HG03159 (cell line): ENCODE measurements around the gene PTPRT.

Experiments used
- ATAC-seq: cut with Tn5 transposase; IDR thresholded peaks from one replicate; pipeline ENCODE4 v1.9.1; 2021; ENCODE audit warnings: mild to moderate bottlenecking, moderate library complexity; ENCODE audit not compliant: unreplicated experiment

The PTPRT gene

DNA sequence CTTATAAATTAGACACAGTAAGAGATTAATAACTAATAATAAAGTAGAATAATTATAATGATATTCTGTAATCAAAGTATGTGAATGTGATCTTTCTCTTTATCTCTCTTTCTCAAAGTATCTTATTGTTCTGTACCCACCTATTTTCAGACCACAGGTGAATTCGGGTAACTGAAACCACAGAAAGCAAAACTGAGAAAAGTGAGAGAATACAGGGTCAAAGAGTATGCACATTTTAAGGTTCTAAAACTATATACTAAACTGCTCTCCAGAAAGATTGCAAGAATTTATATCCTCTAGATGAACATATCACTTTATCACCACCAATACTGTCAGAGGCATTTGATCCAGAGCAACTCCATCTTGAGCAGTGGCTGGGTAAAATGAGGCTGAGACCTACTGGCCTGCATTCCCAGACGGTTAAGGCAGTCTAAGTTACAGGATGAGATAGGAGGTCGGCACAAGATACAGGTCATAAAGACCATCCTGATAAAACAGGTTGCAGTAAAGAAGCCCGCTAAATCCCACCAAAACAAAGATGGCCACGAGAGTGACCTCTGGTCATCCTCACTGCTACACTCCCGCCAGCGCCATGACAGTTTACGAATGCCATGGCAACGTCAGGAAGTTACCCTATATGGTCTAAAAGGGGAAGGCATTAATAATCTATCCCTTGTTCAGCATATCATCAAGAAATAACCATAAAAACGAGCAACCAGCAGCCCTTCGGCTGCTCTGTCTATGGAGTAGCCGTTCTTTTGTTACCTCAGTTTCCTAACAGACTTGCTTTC, 211.3 kb downstream of the PTPRT start:
- no peak for ATAC-seq

DNA sequence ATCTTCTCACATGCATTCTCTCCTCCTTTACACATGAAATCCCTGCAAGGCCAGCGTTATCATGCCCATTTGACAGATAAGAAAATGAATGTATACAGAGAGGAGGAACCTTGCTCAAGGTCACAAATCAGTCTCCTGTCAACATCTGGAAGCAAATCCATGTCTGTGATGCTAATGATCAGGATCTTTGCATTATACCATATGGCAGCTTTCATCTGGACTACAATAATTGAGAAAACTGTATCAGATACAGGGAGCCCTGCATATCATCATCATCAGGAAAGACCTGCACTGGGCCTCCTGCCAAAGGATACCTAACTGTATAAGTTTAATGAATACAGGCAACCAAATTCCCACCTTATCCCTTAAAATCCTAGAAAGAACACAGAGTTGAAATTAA, 213.7 kb downstream of the PTPRT start:
- no peak for ATAC-seq

DNA sequence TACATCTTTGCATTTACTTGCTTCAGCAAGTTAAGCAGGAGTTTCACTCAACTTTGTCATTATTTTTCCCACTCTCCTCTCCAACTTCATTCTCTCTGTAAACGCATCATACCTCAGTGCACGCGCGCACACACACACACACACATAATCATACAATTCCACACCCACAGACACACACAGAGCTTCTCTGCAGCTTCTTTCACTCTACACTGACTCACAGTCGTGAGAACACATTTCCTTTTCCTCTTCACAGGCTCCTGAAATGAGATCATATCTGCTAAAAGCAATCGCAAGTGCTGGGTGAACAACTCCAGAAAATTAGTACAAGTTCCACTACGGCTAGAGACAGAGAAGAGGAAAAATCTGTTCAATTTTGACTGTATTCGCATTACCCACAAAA, 215.4 kb downstream of the PTPRT start:
- no peak for ATAC-seq

DNA sequence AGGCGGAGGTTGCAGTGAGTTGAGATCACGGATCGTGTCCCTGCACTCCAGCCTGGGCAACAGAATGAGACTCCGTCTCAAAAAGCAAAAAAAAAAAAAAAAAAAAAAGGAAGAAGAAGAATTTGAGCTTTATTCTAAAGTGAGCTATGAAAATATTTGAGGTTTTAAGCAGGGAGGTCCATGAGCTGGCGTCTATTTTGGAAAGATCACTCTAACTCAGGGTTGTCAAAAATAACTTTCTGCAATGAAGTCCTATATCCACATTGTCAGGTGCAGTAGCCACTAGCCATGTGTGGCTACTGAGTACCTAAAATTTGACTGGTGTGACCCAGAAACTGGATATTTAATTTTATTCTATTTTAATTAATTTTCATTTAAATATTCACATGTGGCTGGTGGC, 217.1 kb downstream of the PTPRT start:
- no peak for ATAC-seq

DNA sequence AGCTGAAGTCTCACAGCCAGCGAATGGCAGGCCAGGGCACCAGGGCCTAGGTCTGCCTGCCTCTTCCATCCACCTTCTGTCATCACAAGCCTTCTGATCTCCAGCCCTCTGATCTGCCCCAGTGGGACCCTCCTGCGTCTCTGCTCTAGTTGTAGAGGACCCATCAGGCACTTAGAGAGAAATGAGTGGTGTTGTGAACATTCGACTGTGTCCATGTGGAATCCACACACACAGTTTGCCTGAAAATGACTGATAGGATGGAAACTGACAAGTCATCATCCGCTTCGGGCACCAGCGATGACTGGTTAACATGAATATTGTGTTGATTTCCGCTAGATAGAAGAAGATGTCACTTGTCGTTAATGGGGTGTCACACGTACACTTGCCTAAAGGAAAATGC, 221.0 kb downstream of the PTPRT start:
- no peak for ATAC-seq

DNA sequence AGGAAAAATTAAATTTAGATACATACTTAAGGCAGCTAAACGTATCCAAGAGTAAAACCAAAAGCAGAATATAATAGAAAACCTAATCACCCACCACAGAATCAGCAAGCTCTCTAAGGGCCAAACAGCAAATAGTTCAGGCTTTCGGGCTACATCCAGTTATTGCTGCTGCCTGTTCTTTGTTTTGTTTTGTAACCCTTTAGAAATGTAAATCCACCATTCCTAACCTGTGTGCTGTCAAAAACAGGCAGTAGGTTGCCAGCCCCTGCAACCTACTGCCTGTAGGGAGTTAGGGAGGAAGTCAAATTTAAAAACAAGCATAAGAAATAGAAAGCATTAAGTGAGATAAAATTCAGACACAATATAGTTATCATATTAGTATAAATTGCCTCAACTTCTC, 225.9 kb downstream of the PTPRT start:
- no peak for ATAC-seq

DNA sequence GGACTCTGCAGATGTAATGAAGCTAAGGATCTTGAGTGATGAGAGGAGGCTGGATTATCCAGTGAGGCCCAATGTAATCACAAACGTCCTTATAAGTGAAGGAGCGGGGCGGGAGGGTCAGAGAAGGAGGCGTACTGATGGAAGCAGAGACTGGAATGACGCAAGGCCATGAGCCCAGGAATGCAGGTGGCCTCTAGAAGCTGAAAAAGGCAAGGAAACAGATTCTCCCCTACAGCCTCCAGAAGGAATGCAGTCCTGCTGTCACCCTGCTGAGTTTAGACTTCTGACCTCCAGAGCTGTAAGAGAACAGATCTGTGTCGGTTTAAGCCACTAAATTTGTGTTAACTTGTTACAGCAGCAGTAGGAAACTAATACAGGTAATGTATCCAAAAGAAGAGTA, 227.9 kb downstream of the PTPRT start:
- no peak for ATAC-seq

DNA sequence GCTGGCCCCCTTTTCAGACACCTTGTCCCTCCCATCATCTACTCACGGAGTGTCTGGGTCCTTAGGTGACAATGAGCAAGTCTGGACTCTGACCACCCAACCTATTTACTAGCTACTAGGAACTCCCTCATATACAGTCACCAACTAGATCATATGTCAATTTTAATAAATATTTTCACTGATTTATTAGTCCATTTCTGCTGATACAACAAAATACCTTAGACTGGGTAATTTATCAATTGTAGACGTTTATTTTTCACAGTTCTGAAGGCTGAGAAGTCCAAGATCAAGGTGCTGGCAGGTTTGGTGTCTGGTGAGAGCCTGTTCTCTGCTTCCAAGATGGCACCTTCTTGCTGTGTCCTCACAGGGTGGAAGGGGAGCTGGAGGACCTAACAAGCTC, 229.7 kb downstream of the PTPRT start:
- ATAC-seq, result no peak

DNA sequence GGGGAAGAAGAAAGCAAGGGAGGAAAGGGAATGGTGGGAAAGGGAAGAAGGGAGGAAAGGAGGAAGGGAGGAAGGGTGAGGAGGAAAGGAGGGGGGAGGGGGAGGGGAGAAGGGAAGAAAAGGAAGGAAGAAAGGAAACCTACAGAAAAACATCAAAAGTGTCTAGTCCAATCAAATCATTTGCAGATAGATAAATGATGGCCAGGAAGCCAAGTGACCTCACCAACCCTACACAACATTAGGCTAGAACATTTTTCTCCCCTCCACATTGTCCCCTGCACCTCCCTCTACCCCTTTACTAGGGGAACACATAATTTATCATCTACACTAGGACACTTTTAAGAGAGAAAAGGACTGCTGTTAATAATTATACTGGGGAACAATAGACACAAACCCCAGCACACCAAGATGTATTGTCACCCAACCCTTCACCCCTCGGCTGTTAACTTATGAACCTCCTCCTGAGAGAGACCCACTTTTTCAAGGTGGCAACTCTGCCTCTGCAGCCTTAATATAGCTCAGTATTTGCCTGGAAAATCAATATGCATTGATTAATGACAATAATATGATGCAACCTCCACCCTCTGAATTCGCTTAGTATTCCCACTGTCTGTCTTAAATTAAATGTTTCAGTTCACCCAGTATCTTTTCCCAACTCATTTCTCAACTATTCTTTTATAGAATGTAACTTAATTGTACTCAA, 231.2 kb downstream of the PTPRT start:
- no peak for ATAC-seq

DNA sequence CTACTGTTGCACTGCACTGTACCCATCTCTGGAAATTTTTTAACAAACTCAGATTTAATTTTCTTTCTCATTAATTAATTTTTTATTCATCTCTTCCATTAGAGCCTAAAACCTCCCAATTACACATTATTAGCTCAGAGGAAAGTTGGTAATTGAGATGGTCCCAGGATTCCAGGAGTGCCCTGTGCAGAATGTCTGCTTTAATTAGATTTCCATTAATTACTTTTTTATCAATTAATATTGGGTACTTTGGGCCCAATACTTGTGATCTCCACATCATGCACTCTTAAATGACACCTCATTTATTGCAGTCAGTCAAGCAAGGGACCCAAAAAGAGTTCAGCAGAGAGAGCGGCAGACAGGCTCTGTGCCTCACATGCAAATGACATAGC, 232.0 kb downstream of the PTPRT start:
- no peak for ATAC-seq

DNA sequence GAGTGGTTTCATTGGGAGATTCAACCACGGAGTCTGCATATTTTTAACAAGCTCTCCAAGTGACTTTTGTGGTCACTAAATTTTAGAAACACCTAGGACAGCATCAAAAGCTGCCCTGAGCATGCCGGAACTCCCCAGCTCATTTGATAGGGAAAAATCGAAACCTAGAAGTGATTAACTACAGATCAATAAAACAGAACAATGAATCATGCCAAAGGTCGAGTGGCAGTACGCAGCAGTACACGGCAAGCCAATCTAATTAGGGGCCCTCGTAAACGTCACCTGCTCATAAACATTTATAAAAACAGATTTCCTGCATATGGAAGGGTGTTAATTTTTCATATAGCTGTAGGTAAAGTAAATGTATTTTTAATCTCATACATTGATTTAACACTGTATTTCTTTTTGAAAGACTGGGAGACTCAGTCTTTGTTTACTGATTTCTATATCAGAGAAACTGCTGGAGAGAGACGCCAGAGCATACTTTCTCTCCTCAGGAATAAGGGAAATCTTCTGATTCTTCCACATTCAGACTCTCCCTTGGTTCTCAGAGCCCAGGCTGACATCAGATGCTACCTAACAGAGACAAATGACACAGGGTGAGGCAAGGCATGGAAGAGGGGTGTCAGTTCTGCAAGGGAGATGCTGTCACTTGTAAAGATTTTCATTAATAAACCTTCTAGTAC, 232.5 kb downstream of the PTPRT start:
- ATAC-seq, result no peak

DNA sequence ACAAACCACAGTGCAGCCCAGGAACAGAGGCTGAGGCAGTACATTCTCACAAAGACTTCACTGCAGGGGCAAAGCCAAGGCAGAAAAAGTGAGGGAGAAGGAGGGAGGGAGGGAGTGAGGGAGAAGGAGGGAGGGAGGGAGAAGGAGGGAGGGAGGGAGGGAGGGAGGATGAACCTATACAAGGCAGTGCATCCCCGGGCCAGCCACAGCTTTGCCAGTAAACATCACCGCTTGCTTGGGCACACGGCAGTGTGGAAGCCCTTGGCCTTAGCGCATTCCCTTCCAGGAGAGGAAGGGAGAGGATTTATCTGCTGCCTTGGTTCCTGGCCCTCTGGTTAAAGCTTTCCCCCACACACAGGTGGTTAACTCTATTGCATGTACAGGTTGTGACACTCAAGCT, 234.0 kb downstream of the PTPRT start:
- no peak for ATAC-seq

DNA sequence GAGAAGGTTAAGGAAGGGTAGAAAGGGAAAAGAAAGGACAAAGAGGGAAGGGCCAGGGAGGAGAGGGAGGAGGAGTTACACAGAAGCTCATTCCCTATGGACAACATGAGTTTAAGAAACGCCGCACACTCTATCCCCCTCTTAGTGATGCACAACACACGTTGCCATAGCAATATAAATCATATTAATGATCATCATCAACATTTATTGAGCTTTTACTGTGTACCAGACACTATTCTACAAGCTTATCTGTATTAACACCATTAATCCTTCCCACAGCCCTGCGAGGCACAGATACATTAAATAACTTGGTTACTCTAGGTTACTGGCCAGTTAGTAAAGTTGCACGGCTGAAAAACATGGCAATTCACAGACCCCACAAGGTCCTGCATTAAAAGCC, 234.8 kb downstream of the PTPRT start:
- no peak for ATAC-seq

DNA sequence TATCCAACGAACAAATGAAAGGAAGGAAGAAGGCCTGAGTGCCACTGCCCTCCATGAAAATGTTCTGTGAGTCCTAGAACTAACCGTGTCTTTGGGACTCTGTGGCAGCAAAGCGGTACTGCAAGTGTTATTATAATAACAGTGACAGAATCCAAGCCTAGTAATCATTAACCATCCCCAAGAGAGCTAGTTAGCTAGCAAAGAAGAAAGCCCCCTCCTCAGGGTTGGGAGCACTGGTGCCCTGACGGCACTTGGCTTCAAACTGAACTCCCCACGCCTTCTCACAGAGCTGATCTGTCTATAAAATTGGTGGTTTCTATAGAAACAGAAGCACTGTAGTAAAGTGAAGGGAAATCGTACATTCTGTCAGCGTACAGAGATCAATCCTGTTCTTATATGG, 239.8 kb downstream of the PTPRT start:
- no peak for ATAC-seq

DNA sequence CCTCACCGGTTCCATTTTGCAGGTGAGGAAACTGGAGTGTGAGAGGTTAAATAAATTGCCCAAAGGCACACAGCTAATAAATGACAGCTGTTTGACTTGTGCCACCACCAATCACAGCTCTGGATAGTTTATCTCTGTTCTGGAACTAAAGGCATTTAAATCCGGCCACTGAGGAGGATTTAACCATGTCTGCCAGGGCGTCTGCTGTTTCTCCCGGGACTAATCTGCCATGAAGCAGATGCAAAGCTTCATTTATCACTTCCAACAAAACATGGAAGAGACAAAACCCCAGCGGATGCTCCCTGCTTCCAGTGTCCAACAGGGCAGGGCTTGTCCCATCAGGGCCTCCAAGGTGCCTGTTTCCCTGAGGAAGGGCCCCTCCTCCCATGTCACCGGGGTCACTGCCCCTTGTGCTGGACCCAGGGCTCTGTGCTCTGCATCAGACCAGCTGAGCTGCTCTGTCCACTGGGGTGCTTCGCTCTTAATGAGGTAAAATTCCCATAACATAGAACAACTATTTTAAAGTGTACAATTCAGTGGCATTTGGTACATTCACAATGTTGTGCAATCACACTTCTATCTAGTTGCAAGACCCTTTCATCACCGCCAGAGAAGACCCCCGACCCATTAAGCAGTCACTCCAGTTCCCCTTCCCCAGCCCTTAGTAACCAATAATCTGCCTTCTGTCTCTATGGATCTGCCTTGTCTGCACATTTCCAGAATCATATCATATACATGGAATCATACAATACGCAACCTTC, 244.3 kb downstream of the PTPRT start:
- ATAC-seq, result no peak

DNA sequence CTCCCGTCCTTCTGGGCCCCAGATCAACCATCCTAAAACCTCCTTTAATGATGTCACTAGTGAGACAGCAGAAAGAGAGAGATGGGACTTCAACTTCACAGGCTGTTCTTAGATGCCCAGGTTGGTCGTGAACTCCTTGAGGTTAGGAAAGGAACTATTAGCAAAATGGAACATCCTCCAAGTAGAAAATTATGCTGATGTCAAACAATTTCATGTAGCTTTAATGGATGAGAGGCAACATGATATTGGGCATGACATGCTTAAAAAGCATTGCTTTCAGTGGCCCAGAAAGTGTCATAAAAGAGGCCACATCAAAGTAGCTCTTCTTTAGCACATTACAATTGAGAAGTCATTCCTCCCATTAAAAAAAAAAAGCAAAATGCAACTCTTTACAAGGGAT, 248.1 kb downstream of the PTPRT start:
- no peak for ATAC-seq

DNA sequence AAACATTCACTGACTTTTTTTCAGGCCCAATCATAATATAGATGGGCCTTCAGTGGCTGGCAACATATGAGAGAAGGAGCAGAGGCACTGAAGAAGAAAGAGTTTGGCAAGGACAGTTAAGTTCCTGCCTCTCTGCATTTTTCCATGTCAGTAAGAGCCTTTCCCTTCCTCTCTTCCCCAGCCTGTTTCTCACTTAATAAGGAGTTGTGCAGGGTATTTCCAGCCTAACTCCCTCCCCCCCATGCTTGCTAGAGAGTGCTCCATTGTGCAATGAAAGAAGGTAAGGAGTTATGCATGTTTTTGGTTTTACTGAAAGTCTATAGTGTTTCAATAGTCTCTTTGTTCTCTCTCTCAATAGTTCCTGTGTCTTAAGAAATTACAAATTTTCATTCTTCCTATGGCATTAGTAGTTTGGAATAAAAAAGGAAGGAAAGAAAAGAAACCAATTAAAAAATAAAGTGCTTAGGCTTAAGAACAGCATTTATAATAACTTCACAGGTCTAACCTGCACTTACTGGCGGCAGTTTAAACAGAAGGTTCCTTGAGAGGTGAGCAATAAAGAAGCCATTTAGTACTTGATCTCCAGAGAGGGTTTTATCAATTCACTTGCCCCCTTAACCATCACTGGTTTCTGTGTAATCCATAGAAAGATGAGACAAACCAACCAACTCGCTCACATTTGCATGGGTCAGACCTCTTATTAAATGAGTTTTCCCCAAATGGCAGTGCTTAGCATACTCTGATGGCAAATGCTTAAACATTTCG, 251.1 kb downstream of the PTPRT start:
- no peak for ATAC-seq

DNA sequence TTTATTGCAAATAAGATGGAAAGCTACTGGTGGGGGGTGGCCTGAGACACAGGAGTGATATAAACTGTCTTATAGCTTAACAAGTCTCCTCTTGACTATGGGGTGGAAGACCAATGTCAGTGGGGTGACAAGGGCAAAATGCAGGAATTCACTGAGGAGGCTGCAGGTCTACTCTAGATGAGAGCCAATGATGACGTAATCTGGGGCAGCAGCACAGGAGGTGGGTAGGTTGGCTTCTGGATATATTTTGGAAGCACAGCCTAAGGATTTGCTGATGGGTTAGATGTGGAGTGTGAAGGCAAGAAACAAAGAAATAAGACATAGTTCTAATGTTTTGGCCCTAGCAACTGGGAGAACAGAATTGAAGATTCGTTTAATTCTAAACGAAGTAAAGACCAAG, 253.2 kb downstream of the PTPRT start:
- no peak for ATAC-seq

DNA sequence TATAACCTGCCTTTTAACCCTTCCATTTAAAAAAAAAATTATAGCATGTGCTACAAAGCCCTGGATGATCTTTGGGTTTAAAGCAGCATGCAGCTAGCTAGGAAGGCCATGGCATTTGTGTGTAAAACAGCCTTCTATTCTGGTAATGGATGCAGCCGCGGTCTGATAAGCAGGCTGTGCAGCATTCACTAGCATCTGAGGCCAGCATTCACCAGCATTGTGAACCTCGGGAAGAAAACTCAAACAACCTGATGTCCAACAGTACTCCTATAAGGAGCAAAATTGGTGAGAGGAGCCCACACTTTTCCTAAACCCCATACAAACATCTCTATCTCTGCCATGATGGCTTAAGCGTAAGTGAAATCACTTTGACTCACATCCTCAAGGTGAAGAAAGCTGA, 265.5 kb downstream of the PTPRT start:
- ATAC-seq, result no peak

DNA sequence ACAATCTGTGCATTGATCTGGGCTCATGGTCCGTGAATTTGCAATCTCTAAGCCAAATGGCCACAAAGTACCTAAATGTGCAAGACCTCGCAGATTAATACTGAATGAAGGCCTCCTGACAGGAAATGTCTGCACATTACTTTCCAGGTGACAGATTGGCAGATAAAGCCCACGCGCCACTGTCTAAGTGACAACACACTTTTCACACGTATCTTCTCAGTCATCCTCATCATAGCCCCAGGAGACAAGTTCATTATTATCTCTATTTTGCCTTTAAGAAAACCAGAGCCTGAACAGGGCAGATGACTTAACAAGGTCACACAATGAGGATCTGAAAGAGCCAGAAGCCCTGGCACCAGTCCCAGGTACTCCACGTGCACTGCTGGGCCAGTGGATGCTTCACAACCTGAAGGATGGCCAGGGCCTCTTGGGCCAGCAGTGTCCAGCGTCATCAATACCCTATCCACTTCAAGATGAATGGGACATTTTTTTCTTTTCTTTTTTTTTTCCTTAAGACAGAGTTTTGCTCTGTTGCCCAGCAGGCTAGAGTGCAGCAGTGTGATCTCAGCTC, 266.3 kb downstream of the PTPRT start:
- no peak for ATAC-seq
